ENCODE data around the gene ASMT. TPM values are rescaled to one million over a fixed set of nuclear protein-coding genes. Genes with fewer than 3 reads are reported as not detected.

Gene ASMT
- total and polyA plus RNA-seq, 4 donors = 0.26 TPM; not detected in 3

GRCh38 chrX:1582686-1583437 is 32.0 kb upstream of the ASMT start:
- no peak overlapping the region for H3K4me3 ChIP-seq (ENCODE audit: low read depth in 1 of 3, low read length in 3 of 3)
- 55% methylated on average over 27 of the region's 27 CpGs for WGBS

More at GRCh38 chrX:1582686-1583437, 32.0 kb upstream of the ASMT start:
- TF ChIP-seq CTCF (IDR thresholded peaks at IDR 0.05; ENCODE audit: low read depth, low read length, missing input control) (no peak), NR2F2 (IDR thresholded peaks at IDR 0.05) (no peak), YY1 (IDR thresholded peaks at IDR 0.05) (no peak), JUND (IDR thresholded peaks at IDR 0.05) (no peak), RAD21 (IDR thresholded peaks at IDR 0.05) (no peak), REST (IDR thresholded peaks at IDR 0.05) (no peak), MAX (IDR thresholded peaks at IDR 0.05) (no peak), GABPA (IDR thresholded peaks at IDR 0.05 in 1 of 2, conservative IDR thresholded peaks at IDR 0.05 in 1 of 2) (no peak), EGR1 (IDR thresholded peaks at IDR 0.05; ENCODE audit: low read depth in 2 of 2) (no peak), FOXA2 (IDR thresholded peaks at IDR 0.05) (no peak), FOXA1 (IDR thresholded peaks at IDR 0.05) (no peak), HNF4A (conservative IDR thresholded peaks at IDR 0.05) (no peak), RXRA (IDR thresholded peaks at IDR 0.05) (no peak), SP1 (IDR thresholded peaks at IDR 0.05) (no peak)
- TF ChIP-seq, protein P1, sequence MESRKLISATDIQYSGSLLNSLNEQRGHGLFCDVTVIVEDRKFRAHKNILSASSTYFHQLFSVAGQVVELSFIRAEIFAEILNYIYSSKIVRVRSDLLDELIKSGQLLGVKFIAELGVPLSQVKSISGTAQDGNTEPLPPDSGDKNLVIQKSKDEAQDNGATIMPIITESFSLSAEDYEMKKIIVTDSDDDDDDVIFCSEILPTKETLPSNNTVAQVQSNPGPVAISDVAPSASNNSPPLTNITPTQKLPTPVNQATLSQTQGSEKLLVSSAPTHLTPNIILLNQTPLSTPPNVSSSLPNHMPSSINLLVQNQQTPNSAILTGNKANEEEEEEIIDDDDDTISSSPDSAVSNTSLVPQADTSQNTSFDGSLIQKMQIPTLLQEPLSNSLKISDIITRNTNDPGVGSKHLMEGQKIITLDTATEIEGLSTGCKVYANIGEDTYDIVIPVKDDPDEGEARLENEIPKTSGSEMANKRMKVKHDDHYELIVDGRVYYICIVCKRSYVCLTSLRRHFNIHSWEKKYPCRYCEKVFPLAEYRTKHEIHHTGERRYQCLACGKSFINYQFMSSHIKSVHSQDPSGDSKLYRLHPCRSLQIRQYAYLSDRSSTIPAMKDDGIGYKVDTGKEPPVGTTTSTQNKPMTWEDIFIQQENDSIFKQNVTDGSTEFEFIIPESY (IDR thresholded peaks at IDR 0.05) = no peak
- DNase-seq (ENCODE audit: low spot score) = no peak
- no peaks in the 10 kb centered on the region for H3K4me1 ChIP-seq (ENCODE audit: control insufficient read depth in 4 of 4, insufficient read depth in 4 of 4, low read length in 3 of 4)
- H3K27me3 ChIP-seq (ENCODE audit: control insufficient read depth in 4 of 4, insufficient read depth in 4 of 4, low read length in 3 of 4) = no peaks in the 10 kb centered on the region
- H3K9me3 ChIP-seq (ENCODE audit: control insufficient read depth in 4 of 4, low read length in 3 of 4) = no peaks in the 10 kb centered on the region
- no peak overlapping the region for H3K27ac ChIP-seq (ENCODE audit: low read depth in 1 of 2, low read length in 2 of 2)
- no peaks in the 10 kb centered on the region for H3K36me3 ChIP-seq (ENCODE audit: control insufficient read depth in 4 of 4, insufficient read depth in 3 of 4, low read depth in 1 of 4, low read length in 3 of 4)
- H3K9ac ChIP-seq (ENCODE audit: low read depth in 1 of 2, low read length in 2 of 2) = no peak overlapping the region
